IMR-90 (cell line): ENCODE data around the gene MAS1. TPM values are rescaled to one million over a fixed set of nuclear protein-coding genes. Genes with fewer than 3 reads are reported as not detected.

ENCODE experiments used
- ATAC-seq: fragments of 200-7000 bp; cut with Tn5 transposase; 2 replicates; pipeline ENCODE4 v1.9.1; 2020; ENCODE audit warnings: low read depth, mild to moderate bottlenecking, moderate library complexity
- BruUV-seq: library from RNA; stranded (reverse); fragments of 400-500 nt; replicated peaks from 2 replicates; lab custom pipeline; 2021; lab: Mats Ljungman, UMichigan
- CTCF ChIA-PET: fragments of 300-600 bp; formaldehyde crosslinking; extraction: SDS; loops from one replicate; lab custom pipeline; 2021; ENCODE audit warnings: antibody characterized with exemption; lab: Yijun Ruan, JAX
- POLR2A ChIA-PET: fragments of 300-600 bp; sonication (Branson Sonifier 250); formaldehyde crosslinking; loops from one replicate; lab custom pipeline; 2022; ENCODE audit warnings: antibody characterized with exemption; ENCODE audit not compliant: unreplicated experiment; lab: Charles Lee
- DNase-seq: peaks from one replicate; pipeline ENCODE4 v3.0.0; 2013
- H2AFZ ChIP-seq: replicated peaks from 2 replicates; pipeline ENCODE3; 2013; ENCODE audit warnings: low read length, mild to moderate bottlenecking; ENCODE audit not compliant: poor library complexity
- H2AK5ac ChIP-seq: 2 replicates; pipeline ENCODE4 v1.6.1; 2013; ENCODE audit warnings: low read depth, low read length, inconsistent platforms
- H2AK9ac ChIP-seq: replicated peaks from 2 replicates; pipeline ENCODE3; 2013; ENCODE audit warnings: mild to moderate bottlenecking, low read depth, low read length, moderate library complexity; ENCODE audit not compliant: poor library complexity
- H2BK120ac ChIP-seq: 2 replicates; pipeline ENCODE4 v1.6.1; 2013; ENCODE audit warnings: low read depth, low read length, inconsistent platforms
- H2BK15ac ChIP-seq: 3 replicates; pipeline ENCODE4 v1.6.1; 2013; ENCODE audit warnings: low read depth, low read length, inconsistent platforms
- H2BK20ac ChIP-seq: 2 replicates; pipeline ENCODE4 v1.6.1; 2013; ENCODE audit warnings: low read depth, mild to moderate bottlenecking, inconsistent platforms, low read length, moderate library complexity
- H2BK5ac ChIP-seq: 2 replicates; pipeline ENCODE4 v1.6.1; 2013; ENCODE audit warnings: mild to moderate bottlenecking, low read depth, low read length, inconsistent platforms; ENCODE audit not compliant: poor library complexity, severe bottlenecking
- H3K14ac ChIP-seq: replicated peaks from 2 replicates; pipeline ENCODE4 v1.6.1; 2013; ENCODE audit warnings: low read depth, low read length, inconsistent platforms
- H3K18ac ChIP-seq: 2 replicates; pipeline ENCODE4 v1.6.1; 2013; ENCODE audit warnings: low read depth, low read length, control low read depth
- H3K23ac ChIP-seq: 2 replicates; pipeline ENCODE4 v1.6.1; 2013; ENCODE audit warnings: low read depth, low read length, inconsistent platforms
- H3K27ac ChIP-seq: 2 replicates; pipeline ENCODE4 v1.5.1; 2013; ENCODE audit warnings: mild to moderate bottlenecking, control low read depth, low read length; ENCODE audit not compliant: insufficient read depth
- H3K27me3 ChIP-seq: 2 replicates; pipeline ENCODE4 v1.6.1; 2013; ENCODE audit warnings: low read length; ENCODE audit not compliant: control insufficient read depth, insufficient read depth
- H3K36me3 ChIP-seq: 2 replicates; pipeline ENCODE4 v1.6.1; 2013; ENCODE audit warnings: low read length, mixed read lengths; ENCODE audit not compliant: control insufficient read depth, insufficient read depth
- H3K4ac ChIP-seq: 2 replicates; pipeline ENCODE4 v1.6.1; 2013; ENCODE audit warnings: low read depth, low read length, inconsistent platforms
- H3K4me1 ChIP-seq: 2 replicates; pipeline ENCODE4 v1.6.1; 2013; ENCODE audit warnings: low read length, mixed read lengths; ENCODE audit not compliant: control insufficient read depth, insufficient read depth
- H3K4me2 ChIP-seq: 2 replicates; pipeline ENCODE4 v1.6.1; 2013; ENCODE audit warnings: low read depth, mild to moderate bottlenecking, control low read depth, low read length, moderate library complexity
- H3K4me3 ChIP-seq: 2 replicates; pipeline ENCODE4 v1.5.1; 2013; ENCODE audit warnings: low read depth, mild to moderate bottlenecking, control low read depth, low read length, moderate library complexity; ENCODE audit not compliant: insufficient read depth
- H3K56ac ChIP-seq: 2 replicates; pipeline ENCODE4 v1.6.1; 2013; ENCODE audit warnings: low read length, inconsistent platforms; ENCODE audit not compliant: insufficient read depth; ENCODE audit errors: extremely low read depth
- H3K79me1 ChIP-seq, 2 experiments: 2 replicates each; pipeline ENCODE4 v1.6.1; 2013; ENCODE audit warnings: low read length in 2 of 2, inconsistent platforms in 1 of 2, low read depth in 1 of 2
- H3K9ac ChIP-seq: 2 replicates; pipeline ENCODE4 v1.6.1; 2013; ENCODE audit warnings: low read depth, low read length, control low read depth
- H3K9me1 ChIP-seq: 2 replicates; pipeline ENCODE4 v1.6.1; 2013; ENCODE audit warnings: low read length, inconsistent platforms; ENCODE audit not compliant: insufficient read depth
- H3K9me3 ChIP-seq: 2 replicates; pipeline ENCODE4 v1.6.1; 2013; ENCODE audit warnings: low read length; ENCODE audit not compliant: control insufficient read depth, insufficient read depth
- H4K20me1 ChIP-seq: 2 replicates; pipeline ENCODE4 v1.6.1; 2013; ENCODE audit warnings: low read length, inconsistent platforms; ENCODE audit not compliant: insufficient read depth
- H4K5ac ChIP-seq: 2 replicates; pipeline ENCODE4 v1.6.1; 2013; ENCODE audit warnings: mild to moderate bottlenecking, low read depth, low read length, control low read depth
- H4K8ac ChIP-seq, 2 experiments: 2 replicates each; pipeline ENCODE4 v1.6.1; 2013; ENCODE audit warnings: low read depth in 2 of 2, low read length in 2 of 2, control low read depth in 1 of 2, inconsistent platforms in 1 of 2
- H4K91ac ChIP-seq: 2 replicates; pipeline ENCODE4 v1.6.1; 2013; ENCODE audit warnings: low read depth, low read length, inconsistent platforms; ENCODE audit not compliant: insufficient read depth
- BHLHE40 ChIP-seq: fragments of 150-350 bp; IDR thresholded peaks from 2 replicates; pipeline ENCODE4 v1.6.1; 2016; ENCODE audit warnings: mild to moderate bottlenecking, low read depth, low read length
- CEBPB ChIP-seq: IDR thresholded peaks from 2 replicates; pipeline ENCODE4 v1.6.1; 2012; ENCODE audit warnings: low read depth, low read length, improper control_type of control experiment
- MAFK ChIP-seq: IDR thresholded peaks from 2 replicates; pipeline ENCODE4 v1.6.1; 2012; ENCODE audit warnings: low read depth, low read length, improper control_type of control experiment
- MXI1 ChIP-seq: IDR thresholded peaks from 2 replicates; pipeline ENCODE4 v1.6.1; 2012; ENCODE audit warnings: low read depth, mild to moderate bottlenecking, low read length, moderate library complexity, borderline replicate concordance
- NFE2L2 ChIP-seq: fragments of 150-350 bp; IDR thresholded peaks from 2 replicates; pipeline ENCODE4 v1.6.1; 2016; ENCODE audit warnings: low read depth, mild to moderate bottlenecking, low read length
- POLR2A ChIP-seq: IDR thresholded peaks from 2 replicates; pipeline ENCODE4 v1.6.1; 2012; ENCODE audit warnings: mild to moderate bottlenecking, low read depth, low read length
- RCOR1 ChIP-seq: IDR thresholded peaks from 2 replicates; pipeline ENCODE4 v1.6.1; 2012; ENCODE audit warnings: mild to moderate bottlenecking, low read length, improper control_type of control experiment; ENCODE audit not compliant: insufficient replicate concordance
- RFX5 ChIP-seq: IDR thresholded peaks from 2 replicates; pipeline ENCODE4 v1.8.0; 2012; ENCODE audit warnings: low read depth, mild to moderate bottlenecking, low read length, moderate library complexity
- SMC3 ChIP-seq: fragments of 150-350 bp; IDR thresholded peaks from 2 replicates; pipeline ENCODE4 v1.6.1; 2016; ENCODE audit warnings: low read depth, mild to moderate bottlenecking, antibody characterized with exemption, low read length, moderate library complexity
- WGBS, 2 experiments: methylation state at CpG; one replicate each; pipeline versions ENCODE4 v1.1.5 to v1.1.7; 2013; ENCODE audit warnings: missing lambda C conversion rate in 2 of 2; ENCODE audit not compliant: insufficient read length in 1 of 2; ENCODE audit errors: extremely low coverage in 2 of 2; 5-methylcytosine and 5-hydroxymethylcytosine counted together
- dilution Hi-C: fragments of 300-500 bp; cut with HindIII; formaldehyde crosslinking; loops from one replicate; pipeline ENCODE4 v1.14.3; 2018; ENCODE audit warnings: low sequenced_read_pairs; ENCODE audit not compliant: unreplicated experiment
- in situ Hi-C: fragments of 300-500 bp; cut with MboI; formaldehyde crosslinking; loops from 3 replicates; pipeline ENCODE4 v1.14.3; 2019; ENCODE audit warnings: low sequenced_read_pairs, inconsistent platforms, mixed read lengths
- intact Hi-C: fragments of 100-400 bp; cut with micrococcal nuclease; formaldehyde crosslinking; loops from 2 replicates; pipeline ENCODE4 v1.10.0; 2022
- polyA plus RNA-seq, 3 experiments: library from polyadenylated mRNA; depleted of rRNA; stranded (reverse); fragments of >200 nt; gene quantifications; 2 replicates each; pipeline ENCODE4 v1.2.3, GENCODE V29; 2012; ENCODE audit warnings: low replicate concordance in 1 of 3
- total RNA-seq: library from RNA; depleted of rRNA; stranded (reverse); fragments of >200 nt; gene quantifications from 2 replicates; pipeline ENCODE4 v1.2.3, GENCODE V29; 2012
- TF ChIP-seq, protein P1 (sequence below): fragments of 150-350 bp; IDR thresholded peaks from 2 replicates; pipeline ENCODE4 v1.6.1; 2016; ENCODE audit warnings: low read depth, mild to moderate bottlenecking, low read length, moderate library complexity, borderline replicate concordance
- TF ChIP-seq, protein P2 (sequence below): conservative IDR thresholded peaks from 2 replicates; pipeline ENCODE4 v1.5.1; 2012; ENCODE audit warnings: mild to moderate bottlenecking, low read depth, low read length, improper control_type of control experiment

MAS1 gene
- total and polyA plus RNA-seq, 2 of the 4 experiments (the other 2 are of a cell fraction): under 0.01 TPM; not detected in 1

DNA sequence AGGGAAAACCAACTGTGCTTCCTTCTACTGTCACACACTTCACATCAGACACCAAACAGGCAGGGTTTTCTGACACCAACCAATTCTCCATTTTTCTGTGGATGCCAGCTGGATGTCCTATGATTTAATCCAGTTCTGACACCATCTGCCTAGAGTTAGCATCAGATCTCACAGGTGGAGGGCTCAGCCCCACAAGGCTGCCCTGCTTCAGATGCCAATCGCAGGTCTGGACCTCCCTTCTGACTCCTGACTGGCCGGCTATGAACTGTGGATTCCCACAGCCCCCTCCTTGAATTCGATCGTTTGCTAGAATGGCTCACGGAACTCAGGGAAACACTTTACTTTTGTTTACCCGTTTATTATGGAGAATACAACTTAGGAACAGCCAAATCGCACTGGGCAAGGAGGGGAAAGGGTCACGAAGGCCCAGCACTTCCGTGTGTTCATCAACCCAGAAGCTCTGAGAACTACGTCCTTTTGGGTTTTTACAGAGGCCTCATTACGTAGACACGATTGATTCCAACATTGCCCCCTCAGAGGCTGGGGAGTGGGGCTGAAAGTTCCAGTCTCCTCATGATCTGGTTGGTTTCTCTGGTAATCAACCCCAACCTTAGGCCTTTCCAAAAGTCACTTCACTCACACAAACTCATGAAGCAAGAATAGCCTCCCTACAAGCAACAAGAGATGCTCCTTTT lies 25.4 kb upstream of the MAS1 start:
- Histone ChIP-seq H3K27ac (no peak overlapping the region), H3K36me3 (no peaks in the 10 kb centered on the region), H3K9me3 (peaks cover 5% of the 10 kb centered on the region), H3K14ac (no peak overlapping the region), H3K4me2 (no peak overlapping the region), H4K8ac (no peak overlapping the region), H3K9ac (no peak overlapping the region), H3K27me3 (peaks cover 2% of the 10 kb centered on the region; the same call in 1 of the 2 replicates), H4K91ac (no peak overlapping the region), H2BK15ac (no peak overlapping the region), H3K4me3 (no peak overlapping the region), H3K79me1 (no peaks in the 10 kb centered on the region), H3K4ac (no peak overlapping the region), H3K18ac (no peak overlapping the region), H3K9me1 (no peaks in the 10 kb centered on the region), H2AK5ac (no peak overlapping the region), H2BK20ac (no peak overlapping the region), H4K5ac (no peak overlapping the region; the same call in 1 of the 2 replicates), H2AK9ac (no peak overlapping the region), H4K20me1 (no peaks in the 10 kb centered on the region), H2BK5ac (no peak overlapping the region), H3K23ac (no peak overlapping the region), H3K4me1 (no peaks in the 10 kb centered on the region), H3K56ac (no peak overlapping the region), H2BK120ac (no peak overlapping the region), H2AFZ (no peak overlapping the region)
- ChIA-PET POLR2A (no interaction called here), CTCF (interaction anchor here (0.5 to 0.7 kb wide), 3 partner anchors 12 to 225 kb away, joined by 3 read pairs; no protein-coding TSS in a partner anchor)
- dilution Hi-C loops (no loop called here), in situ Hi-C loops (loop anchor here (10.0 to 25.0 kb wide), 2 partner anchors 179 to 597 kb away; no protein-coding TSS in a partner anchor), intact Hi-C loops (no loop called here)
- ATAC-seq (no peak), DNase-seq (no peak)
- TF ChIP-seq SMC3: no peak
- TF ChIP-seq MAFK: no peak
- TF ChIP-seq BHLHE40: no peak
- TF ChIP-seq NFE2L2: no peak
- TF ChIP-seq, protein P1, sequence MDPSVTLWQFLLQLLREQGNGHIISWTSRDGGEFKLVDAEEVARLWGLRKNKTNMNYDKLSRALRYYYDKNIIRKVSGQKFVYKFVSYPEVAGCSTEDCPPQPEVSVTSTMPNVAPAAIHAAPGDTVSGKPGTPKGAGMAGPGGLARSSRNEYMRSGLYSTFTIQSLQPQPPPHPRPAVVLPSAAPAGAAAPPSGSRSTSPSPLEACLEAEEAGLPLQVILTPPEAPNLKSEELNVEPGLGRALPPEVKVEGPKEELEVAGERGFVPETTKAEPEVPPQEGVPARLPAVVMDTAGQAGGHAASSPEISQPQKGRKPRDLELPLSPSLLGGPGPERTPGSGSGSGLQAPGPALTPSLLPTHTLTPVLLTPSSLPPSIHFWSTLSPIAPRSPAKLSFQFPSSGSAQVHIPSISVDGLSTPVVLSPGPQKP: no peak
- TF ChIP-seq, protein P2, sequence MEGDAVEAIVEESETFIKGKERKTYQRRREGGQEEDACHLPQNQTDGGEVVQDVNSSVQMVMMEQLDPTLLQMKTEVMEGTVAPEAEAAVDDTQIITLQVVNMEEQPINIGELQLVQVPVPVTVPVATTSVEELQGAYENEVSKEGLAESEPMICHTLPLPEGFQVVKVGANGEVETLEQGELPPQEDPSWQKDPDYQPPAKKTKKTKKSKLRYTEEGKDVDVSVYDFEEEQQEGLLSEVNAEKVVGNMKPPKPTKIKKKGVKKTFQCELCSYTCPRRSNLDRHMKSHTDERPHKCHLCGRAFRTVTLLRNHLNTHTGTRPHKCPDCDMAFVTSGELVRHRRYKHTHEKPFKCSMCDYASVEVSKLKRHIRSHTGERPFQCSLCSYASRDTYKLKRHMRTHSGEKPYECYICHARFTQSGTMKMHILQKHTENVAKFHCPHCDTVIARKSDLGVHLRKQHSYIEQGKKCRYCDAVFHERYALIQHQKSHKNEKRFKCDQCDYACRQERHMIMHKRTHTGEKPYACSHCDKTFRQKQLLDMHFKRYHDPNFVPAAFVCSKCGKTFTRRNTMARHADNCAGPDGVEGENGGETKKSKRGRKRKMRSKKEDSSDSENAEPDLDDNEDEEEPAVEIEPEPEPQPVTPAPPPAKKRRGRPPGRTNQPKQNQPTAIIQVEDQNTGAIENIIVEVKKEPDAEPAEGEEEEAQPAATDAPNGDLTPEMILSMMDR: no peak
- TF ChIP-seq CEBPB: no peak
- no peak for TF ChIP-seq MXI1
- no peak for TF ChIP-seq RCOR1
- TF ChIP-seq POLR2A: no peak
- no peak for TF ChIP-seq RFX5
- 67% methylated on average over 3 of the region's 12 CpGs; no CpG with 5 or more reads in 1 of the 2 experiments for WGBS, 2 experiments
- BruUV-seq: no TSS peak
